Ecto neural progenitor cell (in vitro differentiated cells): ENCODE data around the gene OCRL.
A peak's percentile ranks its signal among the peaks of the same experiment; 100 is the strongest.
"Not testable (repeated sequence)": the region's sequence is repeated elsewhere in the genome, so short reads cannot be mapped to it uniquely, and the experiment has no call there.

Source experiments
- DNase-seq: peaks from one replicate; pipeline ENCODE4 v3.0.0-alpha.2; 2018; ENCODE audit warnings: low spot score

The OCRL gene

DNA sequence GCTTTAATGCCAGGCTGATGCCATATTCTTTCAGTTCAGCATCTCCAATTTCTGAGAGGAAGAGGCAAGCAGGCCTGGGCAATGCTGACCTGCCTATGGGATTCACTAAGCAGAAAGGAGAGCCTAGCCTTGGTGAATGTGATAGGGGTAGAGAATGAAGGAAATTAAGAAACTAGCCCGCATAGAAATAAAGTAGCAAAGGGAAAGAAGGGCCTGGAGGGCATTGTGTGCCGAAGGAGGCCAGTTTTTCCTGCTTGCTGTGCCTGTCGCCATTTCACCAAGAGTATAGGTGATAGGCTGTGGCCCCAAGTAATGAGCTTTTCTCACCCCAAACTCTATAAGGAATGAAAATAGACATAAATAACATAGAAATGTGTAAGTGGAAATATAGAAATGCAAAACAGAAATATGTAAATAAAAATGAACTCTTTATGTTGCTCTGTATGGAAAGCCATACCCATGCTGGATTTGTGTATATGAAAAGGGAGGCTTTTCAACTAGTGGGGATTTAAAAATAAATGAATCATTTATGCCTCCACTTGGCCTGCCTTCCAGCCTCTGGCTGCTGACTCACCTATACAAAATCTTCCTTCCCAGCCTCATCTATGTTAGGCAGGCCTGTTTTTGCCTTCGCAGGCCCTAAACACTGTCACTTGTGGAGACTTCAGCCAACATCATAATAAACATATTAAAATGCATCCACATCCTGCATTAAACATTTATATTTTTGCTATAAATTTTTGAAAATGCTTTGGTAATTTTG lies 5.1 kb upstream of the OCRL start:
- no peak for DNase-seq

DNA sequence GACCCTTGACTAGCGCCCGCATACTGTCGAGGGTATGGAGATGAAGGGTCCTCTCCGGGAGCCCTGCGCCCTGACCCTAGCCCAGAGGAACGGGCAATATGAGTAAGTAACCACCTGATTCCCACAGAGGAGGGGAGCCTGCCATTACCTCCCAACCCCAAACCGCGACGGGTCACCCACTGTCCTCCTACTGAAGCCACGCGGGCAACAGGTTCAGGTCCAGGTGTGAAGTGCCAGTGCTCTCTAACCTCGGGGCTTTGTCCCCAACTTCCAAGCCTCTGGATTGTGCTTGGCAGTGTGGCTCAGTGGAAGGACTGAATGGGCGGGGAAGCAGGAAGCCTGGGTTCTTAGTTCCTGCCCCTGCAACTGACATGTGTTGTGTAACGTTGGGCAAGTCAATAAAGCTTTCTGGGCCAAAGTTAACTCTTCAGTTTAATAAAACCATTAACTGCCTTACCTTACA lies 694 bp downstream of the OCRL start:
- DNase-seq: peak; percentile 39

DNA sequence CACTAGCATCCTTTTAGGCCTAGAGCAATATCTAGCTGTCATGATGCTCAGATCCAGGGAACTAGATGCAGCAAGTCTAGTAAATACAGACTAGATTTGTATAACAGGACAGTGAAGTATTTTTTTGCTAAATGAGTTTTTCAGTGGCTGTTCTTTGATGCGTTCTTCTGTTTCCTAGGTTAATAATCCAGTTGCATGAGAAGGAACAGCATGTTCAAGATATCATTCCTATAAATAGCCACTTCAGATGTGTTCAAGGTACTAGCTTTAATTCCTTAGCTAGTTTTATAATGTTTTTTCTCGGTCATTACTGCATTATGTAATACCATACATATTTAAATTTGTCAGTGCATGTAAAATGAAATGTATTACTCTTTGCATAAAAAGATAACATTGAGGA lies 4.7 kb downstream of the OCRL start:
- DNase-seq: no peak

DNA sequence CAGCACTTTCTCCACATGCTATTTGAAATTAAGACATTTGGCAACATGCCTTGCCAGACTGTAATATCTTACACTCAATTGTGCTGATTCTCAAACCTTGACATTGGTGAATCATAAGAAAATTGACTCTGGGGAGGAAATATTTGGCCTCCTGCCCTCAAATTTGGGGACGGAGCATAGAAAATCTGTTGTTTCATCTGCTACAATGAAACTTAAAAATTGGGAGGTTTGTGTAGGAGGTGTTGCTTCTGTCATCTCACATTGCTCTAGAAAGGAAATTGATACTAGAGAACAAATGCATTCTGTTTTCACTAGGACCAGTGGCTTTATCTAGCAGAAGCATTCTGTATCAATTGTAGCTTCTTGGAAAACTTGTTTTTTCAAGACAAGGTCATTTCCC lies 5.3 kb downstream of the OCRL start:
- no peak for DNase-seq

DNA sequence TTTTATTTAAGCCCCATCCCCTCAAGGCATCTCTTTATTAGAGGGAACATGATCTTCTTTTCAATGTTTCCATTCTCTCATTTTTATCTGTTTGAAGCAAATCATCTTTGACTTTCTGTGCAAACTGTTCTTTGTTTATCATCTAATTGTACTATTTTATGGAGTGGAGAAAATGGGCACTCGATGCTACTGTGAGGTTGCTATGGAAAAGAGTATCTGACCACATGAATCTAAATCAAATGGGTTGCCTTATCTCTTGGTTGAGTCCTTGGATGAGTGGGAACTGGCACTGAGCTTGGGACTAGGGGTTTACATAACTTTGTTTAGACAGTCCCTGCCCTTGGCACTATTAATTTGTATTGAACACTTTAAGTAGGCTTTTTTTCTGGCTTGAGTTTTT lies 9.1 kb downstream of the OCRL start:
- no peak for DNase-seq

DNA sequence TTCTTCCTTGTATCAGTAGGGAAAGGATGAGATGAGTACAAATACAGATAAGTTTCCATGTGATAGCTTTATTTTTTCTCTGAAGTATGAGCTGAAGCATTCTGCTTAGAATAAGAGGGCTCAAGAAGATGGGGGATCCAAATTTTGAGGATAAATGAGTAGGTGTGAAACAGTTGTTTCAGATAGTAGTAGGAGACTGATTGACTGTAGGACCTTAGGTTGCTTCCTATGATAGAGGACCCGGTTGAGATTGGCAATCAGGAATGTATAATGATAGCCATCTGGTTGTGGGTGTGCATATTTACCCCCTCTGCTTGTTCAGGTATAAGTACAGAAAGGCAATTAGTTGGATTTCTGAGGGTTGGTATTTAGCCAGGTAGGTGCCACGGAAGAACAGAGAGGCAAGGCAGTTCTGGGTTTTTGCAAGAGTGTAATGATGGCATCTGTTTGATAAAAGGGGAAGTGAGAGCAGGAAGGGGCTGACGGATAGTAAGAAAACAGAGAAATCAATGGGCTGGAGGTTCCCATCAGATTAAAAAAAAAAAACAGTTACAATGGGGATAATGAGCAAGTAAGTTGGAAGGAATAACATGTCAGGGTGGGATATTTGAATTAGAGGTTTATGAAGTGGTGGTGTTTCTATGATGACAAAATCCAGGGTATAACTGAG lies 13.7 kb downstream of the OCRL start:
- DNase-seq: no peak

DNA sequence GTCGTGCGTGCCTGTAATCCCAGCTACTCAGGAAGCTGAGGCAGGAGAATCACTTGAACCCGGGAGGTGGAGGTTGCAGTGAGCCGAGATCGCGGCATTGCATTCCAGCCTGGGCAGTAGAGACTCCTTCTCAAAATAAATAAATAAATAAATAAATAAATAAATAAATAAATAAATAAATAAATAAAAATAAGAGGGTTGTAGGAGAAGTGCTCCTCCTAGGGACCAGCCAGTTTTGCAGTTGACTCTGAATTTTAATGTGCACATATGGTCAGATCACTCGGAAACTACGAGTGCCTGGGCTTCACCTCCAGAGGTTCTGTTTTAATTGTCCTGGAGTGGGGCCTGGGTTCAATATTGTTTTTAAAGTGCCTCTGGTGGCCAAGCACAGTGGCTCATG lies 14.8 kb downstream of the OCRL start:
- DNase-seq: not testable (repeated sequence)

DNA sequence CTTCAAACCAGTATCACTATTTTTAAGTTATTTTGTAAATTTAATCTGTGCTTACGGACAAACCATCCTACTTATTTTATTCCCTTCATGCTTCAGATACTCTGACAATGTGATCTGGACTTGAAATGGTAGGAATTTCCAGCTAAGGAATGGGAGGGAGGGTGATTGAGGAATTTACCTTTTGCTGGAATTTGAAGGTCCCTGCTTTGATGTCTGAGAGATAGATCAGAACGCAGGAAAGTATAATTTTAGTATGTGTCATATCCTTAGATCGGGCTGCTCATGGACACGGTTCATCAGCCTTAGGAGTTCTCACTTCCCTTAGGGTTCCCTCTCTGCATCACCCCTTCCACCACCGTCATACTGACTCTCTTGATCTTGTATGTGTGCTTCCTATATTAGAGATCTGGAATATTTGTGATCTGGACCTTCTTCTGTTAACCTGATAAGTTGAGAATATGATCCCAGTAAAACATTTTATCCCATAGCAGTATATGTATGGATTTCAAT lies 16.8 kb downstream of the OCRL start:
- no peak for DNase-seq

DNA sequence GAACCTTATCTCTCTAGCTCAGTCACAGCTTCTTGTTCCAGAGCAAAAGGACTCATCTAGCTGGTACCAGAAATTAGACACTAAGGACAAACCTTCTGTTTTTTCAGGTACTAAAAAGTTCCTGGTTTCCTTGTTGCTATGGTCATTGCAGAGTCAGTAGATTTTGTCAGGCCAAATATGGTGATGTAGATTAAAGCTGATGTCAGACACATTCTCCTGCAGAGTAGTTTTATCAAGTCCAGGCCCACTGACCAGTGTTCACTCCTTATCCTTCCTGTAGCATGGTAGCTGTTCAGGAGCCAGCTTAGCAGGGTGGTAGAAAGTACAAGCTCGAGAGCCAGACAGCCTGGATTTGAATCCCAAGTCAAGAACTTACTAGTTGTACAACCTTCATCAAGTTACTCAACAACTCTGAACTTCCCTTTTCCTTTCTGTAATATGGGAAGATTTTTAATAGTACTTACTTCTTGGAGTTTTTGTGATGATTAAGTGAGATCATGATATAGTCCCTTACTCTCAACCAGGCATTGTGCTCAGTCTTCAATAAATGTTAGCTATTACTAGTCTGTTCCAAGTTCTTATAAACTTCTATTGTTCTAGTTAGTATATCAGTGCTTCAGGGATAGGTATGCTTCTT lies 17.9 kb downstream of the OCRL start:
- no peak for DNase-seq

DNA sequence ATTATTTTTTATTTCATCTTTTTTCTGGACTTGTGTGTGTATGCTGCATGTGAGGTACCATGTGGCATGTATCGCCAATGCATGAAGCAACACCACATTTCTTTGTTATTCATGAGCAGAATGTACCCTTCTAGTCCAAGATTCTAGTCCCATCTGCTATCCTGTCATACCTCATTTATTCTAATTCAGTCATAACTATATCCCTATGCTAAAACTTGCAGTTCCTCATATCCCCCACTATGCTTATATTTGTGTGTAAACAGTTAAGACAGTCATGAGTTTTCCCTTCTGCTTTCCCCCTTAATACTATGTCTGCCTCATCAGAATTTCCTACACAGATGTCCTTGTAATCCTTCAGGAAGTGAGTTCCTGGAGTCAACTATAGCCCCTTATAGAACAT lies 19.7 kb downstream of the OCRL start:
- DNase-seq: no peak

DNA sequence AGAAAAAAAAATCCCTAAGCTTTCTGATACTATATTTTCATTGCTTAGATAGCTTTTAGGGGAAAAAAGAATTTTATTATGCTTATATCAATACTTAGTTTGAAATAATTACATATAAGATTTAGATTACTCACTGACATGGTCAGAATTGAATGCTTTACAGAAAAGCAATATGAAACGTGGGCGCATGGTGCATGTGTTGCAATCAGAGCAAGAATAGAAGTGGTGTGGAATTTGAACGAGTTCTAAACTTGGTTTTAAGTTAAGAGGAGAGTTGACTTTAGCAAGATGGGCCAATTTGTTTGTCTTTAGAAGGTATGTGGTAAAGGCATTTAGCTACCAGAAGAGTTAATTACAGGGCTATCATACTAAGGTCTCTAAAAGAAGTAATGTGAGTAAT lies 21.4 kb downstream of the OCRL start:
- DNase-seq: no peak

DNA sequence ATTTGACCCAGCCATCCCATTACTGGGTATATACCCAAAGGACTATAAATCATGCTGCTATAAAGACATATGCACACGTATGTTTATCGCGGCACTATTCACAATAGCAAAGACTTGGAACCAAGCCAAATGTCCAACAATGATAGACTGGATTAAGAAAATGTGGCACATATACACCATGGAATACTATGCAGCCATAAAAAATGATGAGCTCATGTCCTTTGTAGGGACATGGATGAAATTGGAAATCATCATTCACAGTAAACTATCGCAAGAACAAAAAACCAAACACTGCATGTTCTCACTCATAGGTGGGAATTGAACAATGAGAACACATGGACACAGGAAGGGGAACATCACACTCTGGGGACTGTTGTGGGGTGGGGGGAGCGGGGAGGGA lies 24.3 kb downstream of the OCRL start:
- not testable (repeated sequence) for DNase-seq

DNA sequence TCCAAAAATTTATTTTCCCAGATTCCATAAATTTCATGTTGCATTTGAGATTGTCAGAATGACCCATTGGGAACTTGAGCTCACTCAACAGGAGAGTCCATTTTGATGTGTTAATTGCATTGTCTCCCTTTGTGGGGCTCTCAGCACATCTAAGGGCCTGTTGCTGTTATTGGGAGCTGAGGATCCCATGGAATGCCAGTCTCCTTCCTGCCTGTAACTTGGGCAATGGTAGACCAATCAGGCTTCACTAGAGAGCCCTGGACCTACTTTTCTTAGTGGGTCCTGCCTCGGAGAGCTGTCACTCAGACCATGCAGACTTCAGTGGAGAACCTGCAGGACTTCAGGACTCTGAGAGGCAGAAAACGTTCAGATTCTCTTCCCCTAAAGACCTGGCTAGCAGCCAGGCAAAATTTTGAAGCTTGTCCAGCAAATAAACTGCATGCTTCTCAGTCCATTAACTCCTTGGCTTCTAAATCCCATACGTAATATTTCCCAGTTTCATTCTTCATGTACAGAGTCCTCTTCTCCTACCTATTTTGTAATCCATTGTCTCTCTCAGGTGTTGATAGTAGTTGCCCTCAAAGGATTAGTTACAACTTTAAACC lies 25.1 kb downstream of the OCRL start:
- DNase-seq: no peak

DNA sequence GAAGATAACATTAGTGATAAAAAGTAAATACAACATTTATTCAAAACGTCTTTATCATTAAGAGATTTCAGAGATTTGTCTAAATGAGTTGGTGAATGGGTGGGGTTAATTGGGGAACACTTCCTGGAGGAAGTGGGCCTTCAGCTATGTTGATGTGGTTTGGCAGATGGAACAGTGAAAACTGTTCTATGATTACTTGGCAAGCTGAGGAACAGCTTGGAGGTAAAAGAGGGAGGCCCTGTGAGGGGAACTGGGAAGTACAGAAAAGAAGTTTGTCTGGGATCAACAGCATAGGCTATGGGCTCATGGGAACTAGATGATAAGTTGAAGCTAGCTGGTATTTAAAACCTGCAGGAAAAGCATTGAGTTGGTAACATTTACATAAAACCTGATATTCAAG lies 26.0 kb downstream of the OCRL start:
- DNase-seq: no peak

DNA sequence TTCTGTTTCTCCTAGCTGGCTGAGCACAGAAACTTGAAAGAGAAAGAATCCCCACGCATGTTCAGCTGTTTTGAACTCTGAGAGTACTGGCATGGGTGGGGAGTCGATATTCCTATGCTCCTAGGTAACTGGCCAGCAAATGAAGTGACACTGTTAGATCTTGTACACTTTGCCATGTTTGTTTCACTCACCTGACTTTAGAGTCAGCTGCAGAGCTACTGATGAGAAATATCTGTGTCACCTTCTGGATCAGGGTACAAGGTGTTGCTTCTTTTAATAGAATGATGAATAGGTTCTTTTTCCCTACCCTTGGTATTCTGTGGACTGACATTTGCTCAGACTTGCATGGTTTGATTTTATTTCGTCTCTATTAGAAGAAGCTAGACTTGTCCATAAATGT lies 28.3 kb downstream of the OCRL start:
- DNase-seq: no peak

DNA sequence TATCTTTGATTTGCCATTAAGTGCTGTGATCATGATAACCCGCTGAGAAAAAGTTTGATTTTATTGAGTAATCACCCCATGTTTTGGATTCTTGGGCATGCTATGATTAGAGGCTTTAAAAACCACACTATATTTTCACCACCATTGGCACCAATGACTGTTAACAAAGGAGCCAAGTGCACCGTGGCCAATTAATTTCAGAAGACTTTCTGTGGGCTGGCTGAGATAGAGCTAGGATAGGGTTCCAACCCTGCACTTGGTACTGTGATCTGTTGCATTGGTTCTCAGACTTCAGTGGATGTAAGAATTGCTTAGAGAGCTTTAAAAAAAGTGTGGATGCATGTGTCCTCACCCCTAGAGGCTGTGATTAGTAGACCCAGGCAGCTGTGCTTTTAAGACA lies 32.4 kb downstream of the OCRL start:
- DNase-seq: no peak

DNA sequence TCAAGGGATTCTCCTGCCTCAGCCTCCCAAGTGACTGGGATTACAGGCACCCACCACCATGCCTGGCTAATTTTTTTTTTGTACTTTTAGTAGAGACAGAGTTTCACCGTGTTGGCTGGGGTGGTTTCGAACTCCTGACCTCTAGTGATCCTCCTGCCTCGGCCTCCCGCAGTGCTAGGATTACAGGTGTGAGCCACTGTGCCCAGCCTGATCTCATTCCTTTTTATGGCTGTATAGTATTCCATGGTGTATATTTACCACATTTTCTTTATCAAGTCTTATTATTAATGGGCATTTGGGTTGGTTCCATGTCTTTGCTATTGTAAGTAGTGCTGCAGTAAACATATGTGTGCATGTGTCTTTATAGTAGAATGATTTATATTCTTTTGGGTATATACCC lies 33.6 kb downstream of the OCRL start:
- DNase-seq: not testable (repeated sequence)

DNA sequence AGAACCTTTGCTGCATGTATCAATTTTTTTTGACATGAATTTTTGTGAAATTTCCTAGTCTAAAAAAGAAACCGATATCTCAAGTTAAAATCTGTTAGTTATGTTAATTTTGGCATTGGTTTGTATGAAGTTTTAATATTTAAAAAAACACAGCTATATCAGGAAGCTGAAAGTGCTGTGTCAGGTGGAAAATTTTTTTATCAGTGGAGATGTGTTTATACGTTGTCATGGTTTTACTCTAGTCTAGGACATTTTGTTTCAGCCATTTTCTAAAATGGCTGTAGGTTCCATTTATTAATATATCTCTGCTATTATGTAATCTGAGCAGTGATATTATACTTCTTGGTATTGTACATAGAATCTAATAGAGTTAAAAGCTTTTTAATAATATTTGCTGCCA lies 34.2 kb downstream of the OCRL start:
- DNase-seq: no peak

DNA sequence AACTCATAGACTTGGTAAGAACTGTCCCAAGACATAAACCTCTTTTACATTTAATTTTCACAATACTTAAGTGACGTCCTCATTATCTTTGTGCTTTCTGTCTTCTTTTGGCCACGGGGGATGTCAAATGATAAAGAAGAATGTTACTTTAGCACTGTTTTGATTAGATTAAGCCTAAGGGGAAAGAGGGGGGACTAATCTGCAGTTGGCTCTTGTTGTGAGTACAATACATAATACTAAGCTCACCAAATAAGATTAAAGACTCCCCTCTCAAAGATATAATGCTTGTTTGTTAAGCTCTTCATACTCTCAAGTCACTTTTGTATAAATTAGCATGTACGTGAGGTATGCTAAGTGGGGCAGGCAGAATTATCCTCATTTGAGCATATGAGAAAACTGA lies 36.5 kb downstream of the OCRL start:
- DNase-seq: no peak

DNA sequence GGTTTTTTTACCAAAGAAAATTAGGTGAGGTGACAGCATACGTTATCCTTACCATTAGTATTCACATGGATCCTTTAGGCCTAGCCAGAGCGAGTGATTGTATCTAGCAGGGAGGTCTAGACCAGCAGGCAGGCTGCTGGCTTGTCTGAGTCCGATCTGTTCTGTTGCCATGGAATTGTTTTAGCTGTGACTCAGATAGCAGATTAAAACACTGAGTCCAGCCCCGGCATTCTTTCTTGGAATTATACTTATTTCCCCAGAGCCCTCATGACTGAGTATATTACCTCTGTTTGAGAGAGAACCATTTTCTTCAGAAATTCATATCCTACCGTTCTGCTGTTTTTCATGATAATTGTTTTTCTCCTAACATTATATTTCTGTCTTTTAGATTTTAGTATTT lies 37.4 kb downstream of the OCRL start:
- no peak for DNase-seq

DNA sequence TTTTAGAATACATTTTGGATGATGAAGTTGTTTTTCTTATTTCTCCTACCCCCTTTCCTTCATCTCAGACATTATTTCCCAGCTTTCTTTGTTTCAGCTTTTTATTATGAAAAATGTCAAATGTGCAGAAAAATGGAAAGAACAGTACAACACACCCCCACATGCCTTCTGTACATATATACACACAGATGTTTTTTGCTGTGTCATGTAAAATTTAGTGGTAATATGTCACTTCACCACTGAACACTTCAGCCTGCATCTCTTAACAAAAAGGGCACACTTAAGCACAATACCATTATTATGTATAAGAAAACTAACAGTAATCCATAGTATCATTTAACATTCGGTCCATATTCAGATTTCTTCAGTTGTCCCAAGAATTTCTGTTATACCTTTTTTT lies 37.8 kb downstream of the OCRL start:
- no peak for DNase-seq

DNA sequence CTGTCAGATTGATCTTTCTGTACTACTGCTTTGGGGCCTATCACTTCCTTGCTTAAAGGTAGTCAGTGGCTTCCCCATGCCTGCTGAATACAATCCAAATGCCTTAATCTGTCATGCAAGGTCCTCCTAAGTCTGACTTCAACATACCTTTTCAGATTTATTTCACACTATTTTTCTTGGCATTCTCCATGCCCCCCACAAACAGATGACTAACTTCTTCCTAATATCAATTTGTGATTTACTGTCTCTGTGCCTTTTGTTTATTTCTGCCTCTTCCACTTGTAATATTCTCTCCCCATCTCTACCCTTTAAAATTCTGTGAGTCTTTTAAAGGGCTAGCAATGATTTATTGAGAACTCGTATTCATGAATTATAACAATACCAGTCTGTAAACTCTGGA lies 41.8 kb downstream of the OCRL start:
- no peak for DNase-seq

DNA sequence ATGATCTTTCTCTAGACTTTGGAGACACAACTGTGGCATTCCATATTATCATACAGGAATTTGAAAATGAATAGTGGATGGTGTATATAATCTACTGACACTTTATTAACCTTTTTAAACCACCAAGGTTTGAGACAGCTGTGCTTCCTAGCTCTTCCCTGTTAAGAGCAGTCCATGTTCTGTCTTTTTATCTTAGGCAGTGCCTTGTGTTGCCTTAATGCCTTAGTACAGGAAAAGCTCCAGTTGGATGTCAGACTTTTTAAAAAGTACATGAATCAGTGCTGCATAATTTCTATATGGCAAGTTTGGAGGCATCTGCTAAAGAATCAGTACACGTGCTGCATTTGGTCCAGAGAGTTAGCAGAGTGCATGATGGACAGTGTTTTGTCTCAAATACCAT lies 45.1 kb downstream of the OCRL start:
- DNase-seq: no peak
